Sigmoid colon (tissue), 7 donors: ENCODE data around the gene HAND1. TPM values are rescaled to one million over a fixed set of nuclear protein-coding genes. Genes with fewer than 3 reads are reported as not detected.

Experiments used
- DNase-seq: peaks from one replicate; pipeline ENCODE4 v3.0.0-alpha.2; 2019
- H3K27ac ChIP-seq, 4 donors: fragments of 200-600 bp; sonication (generic); one replicate each; pipeline ENCODE4 v1.5.1; 2016 to 2019; ENCODE audit warnings: mild to moderate bottlenecking in 1 of 4
- H3K27me3 ChIP-seq, 3 donors: fragments of 200-600 bp; sonication (generic); one replicate each; pipeline ENCODE4 v1.5.1; 2019; ENCODE audit warnings: mild to moderate bottlenecking in 1 of 3
- H3K36me3 ChIP-seq, 4 donors: fragments of 200-600 bp; sonication (generic); one replicate each; pipeline ENCODE4 v1.5.1; 2016 to 2019
- H3K4me1 ChIP-seq, 4 donors: fragments of 200-600 bp; sonication (generic); one replicate each; pipeline ENCODE4 v1.5.1; 2017 to 2019
- H3K4me3 ChIP-seq, 4 donors: fragments of 200-600 bp; sonication (generic); one replicate each; pipeline ENCODE4 v1.5.1; 2017 to 2019; ENCODE audit warnings: mild to moderate bottlenecking in 2 of 4, moderate library complexity in 1 of 4
- H3K9me3 ChIP-seq, 4 donors: fragments of 200-600 bp in 3 of 4; sonication (generic) in 3 of 4; one replicate each; pipeline versions ENCODE4 v1.5.1 to v1.6.1; 2013 to 2019
- EP300 ChIP-seq, 4 donors: sonication (generic); formaldehyde crosslinking; IDR thresholded peaks; one replicate each; pipeline ENCODE4 v1.6.1; 2017; ENCODE audit warnings: antibody characterized with exemption in 4 of 4
- POLR2A ChIP-seq, 2 donors: fragments of 450-650 bp; IDR thresholded peaks; one replicate each; pipeline ENCODE4 v1.6.1; 2016; ENCODE audit warnings: antibody characterized with exemption in 2 of 2, mild to moderate bottlenecking in 2 of 2, moderate library complexity in 2 of 2
- POLR2AphosphoS5 ChIP-seq, 4 donors: sonication (generic); formaldehyde crosslinking; IDR thresholded peaks; one replicate each; pipeline ENCODE4 v1.6.1; 2017; ENCODE audit warnings: antibody characterized with exemption in 4 of 4
- WGBS, 2 donors: extraction: QIAGEN DNeasy Blood & Tissue Kit; methylation state at CpG; one replicate each; pipeline ENCODE4 v1.1.7; 2013; 5-methylcytosine and 5-hydroxymethylcytosine counted together
- intact Hi-C: fragments of 100-400 bp; cut with DNase I; formaldehyde crosslinking; loops from one replicate; pipeline ENCODE4 v1.15.1; 2023
- polyA plus RNA-seq, 3 donors: library from polyadenylated mRNA; stranded (reverse); fragments of 200-250 nt; gene quantifications; one replicate each; pipeline ENCODE4 v1.2.3, GENCODE V29; 2013
- total RNA-seq, 4 donors: library from RNA; depleted of rRNA; stranded (reverse); fragments of >200 nt; gene quantifications; one replicate each; pipeline ENCODE4 v1.1.0, GENCODE V29; 2016
- TF ChIP-seq, protein P1 (sequence below), 4 experiments: fragments of 450-650 bp in 3 of 4; fragments of 200-600 bp in 1 of 4; IDR thresholded peaks; one replicate each; pipeline ENCODE4 v1.5.1; 2016 to 2019; ENCODE audit warnings: antibody characterized with exemption in 4 of 4, mild to moderate bottlenecking in 3 of 4, moderate library complexity in 2 of 4
- donor health status: healthy with polysubstance abuse.
- donor health status: Bipolar disorder and iron deficiency.
- donor health status: healthy.

The HAND1 gene
- total and polyA plus RNA-seq, 7 donors: 2.4 to 69.2 (median 46.0) TPM; not detected in 1

GRCh38 chr5:154523709-154524108, 45.7 kb upstream of the HAND1 start:
- Histone ChIP-seq H3K27me3 (no peaks in the 10 kb centered on the region), H3K9me3 (no peaks in the 10 kb centered on the region), H3K36me3 (no peaks in the 10 kb centered on the region), H3K27ac (peak overlapping the region in 3 of 4 donors; percentile 60 to 78 (median 75)), H3K4me3 (no peak overlapping the region), H3K4me1 (peaks cover 0 to 48% (median 30%) of the 10 kb centered on the region in 4 donors)
- intact Hi-C loops: no loop called here
- TF ChIP-seq POLR2AphosphoS5 (IDR thresholded peaks at IDR 0.05): no peak
- TF ChIP-seq, protein P1, sequence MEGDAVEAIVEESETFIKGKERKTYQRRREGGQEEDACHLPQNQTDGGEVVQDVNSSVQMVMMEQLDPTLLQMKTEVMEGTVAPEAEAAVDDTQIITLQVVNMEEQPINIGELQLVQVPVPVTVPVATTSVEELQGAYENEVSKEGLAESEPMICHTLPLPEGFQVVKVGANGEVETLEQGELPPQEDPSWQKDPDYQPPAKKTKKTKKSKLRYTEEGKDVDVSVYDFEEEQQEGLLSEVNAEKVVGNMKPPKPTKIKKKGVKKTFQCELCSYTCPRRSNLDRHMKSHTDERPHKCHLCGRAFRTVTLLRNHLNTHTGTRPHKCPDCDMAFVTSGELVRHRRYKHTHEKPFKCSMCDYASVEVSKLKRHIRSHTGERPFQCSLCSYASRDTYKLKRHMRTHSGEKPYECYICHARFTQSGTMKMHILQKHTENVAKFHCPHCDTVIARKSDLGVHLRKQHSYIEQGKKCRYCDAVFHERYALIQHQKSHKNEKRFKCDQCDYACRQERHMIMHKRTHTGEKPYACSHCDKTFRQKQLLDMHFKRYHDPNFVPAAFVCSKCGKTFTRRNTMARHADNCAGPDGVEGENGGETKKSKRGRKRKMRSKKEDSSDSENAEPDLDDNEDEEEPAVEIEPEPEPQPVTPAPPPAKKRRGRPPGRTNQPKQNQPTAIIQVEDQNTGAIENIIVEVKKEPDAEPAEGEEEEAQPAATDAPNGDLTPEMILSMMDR (IDR thresholded peaks at IDR 0.05): no peak
- TF ChIP-seq POLR2A (IDR thresholded peaks at IDR 0.05): no peak
- TF ChIP-seq EP300 (IDR thresholded peaks at IDR 0.05): no peak
- WGBS, 2 donors: 57 to 71% methylated on average over 3 of the region's 3 CpGs
- no peak for DNase-seq

DNA sequence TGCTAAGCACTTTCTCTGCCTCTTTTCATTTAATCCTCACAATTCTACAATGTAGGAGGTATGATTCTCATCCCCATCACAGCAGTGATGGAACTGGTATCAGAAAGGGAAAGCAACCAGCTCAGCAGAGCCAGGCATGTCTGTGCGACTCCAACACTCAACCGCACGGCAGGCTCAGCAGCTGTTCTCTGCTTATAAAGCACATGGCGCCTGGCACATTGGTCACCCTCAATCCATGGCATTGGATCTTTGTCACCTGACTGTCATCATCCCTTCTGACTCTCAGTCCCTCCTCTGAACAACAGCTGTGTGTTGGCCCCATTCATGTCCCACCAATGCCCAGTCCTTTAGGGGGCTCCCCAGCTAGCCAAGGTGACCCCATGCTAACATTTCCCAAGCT, 45.1 kb upstream of the HAND1 start:
- Histone ChIP-seq H3K27me3 (no peaks in the 10 kb centered on the region), H3K4me3 (no peak overlapping the region), H3K4me1 (peaks cover 0 to 53% (median 33%) of the 10 kb centered on the region in 4 donors), H3K9me3 (no peaks in the 10 kb centered on the region), H3K36me3 (no peaks in the 10 kb centered on the region), H3K27ac (peak overlapping the region in 3 of 4 donors; percentile 60 to 78 (median 75))
- no peak for DNase-seq
- 87 to 88% methylated on average over 4 of the region's 4 CpGs for WGBS, 2 donors
- intact Hi-C loops: no loop called here
- TF ChIP-seq POLR2A (IDR thresholded peaks at IDR 0.05) (no peak), POLR2AphosphoS5 (IDR thresholded peaks at IDR 0.05) (peak in 1 of 4 donors; percentile 6), EP300 (IDR thresholded peaks at IDR 0.05) (no peak)
- TF ChIP-seq, protein P1 (IDR thresholded peaks at IDR 0.05): no peak

GRCh38 chr5:154522284-154522683, 44.3 kb upstream of the HAND1 start:
- intact Hi-C loops: no loop called here
- TF ChIP-seq, protein P1 (IDR thresholded peaks at IDR 0.05): no peak
- TF ChIP-seq EP300 (IDR thresholded peaks at IDR 0.05) (no peak), POLR2A (IDR thresholded peaks at IDR 0.05) (no peak), POLR2AphosphoS5 (IDR thresholded peaks at IDR 0.05) (no peak)

GRCh38 chr5:154521756-154522155, 43.7 kb upstream of the HAND1 start:
- TF ChIP-seq EP300 (IDR thresholded peaks at IDR 0.05): no peak
- no peak for DNase-seq
- H3K4me3 ChIP-seq: no peak overlapping the region
- intact Hi-C loops: loop anchor here (2.0 kb wide), 2 partner anchors 53 to 87 kb away; no protein-coding TSS in a partner anchor
- H3K9me3 ChIP-seq: no peaks in the 10 kb centered on the region
- no peaks in the 10 kb centered on the region for H3K27me3 ChIP-seq
- no peaks in the 10 kb centered on the region for H3K36me3 ChIP-seq
- H3K4me1 ChIP-seq: peaks cover 0 to 55% (median 33%) of the 10 kb centered on the region in 4 donors
- no peak overlapping the region for H3K27ac ChIP-seq
- 68 to 69% methylated on average over 3 of the region's 3 CpGs for WGBS, 2 donors

More at GRCh38 chr5:154522284-154522683, 44.3 kb upstream of the HAND1 start:
- no peak overlapping the region for H3K27ac ChIP-seq
- H3K9me3 ChIP-seq: no peaks in the 10 kb centered on the region
- no peaks in the 10 kb centered on the region for H3K27me3 ChIP-seq
- DNase-seq: no peak
- no peaks in the 10 kb centered on the region for H3K36me3 ChIP-seq
- peaks cover 0 to 55% (median 33%) of the 10 kb centered on the region in 4 donors for H3K4me1 ChIP-seq
- H3K4me3 ChIP-seq: no peak overlapping the region
- 97 to 98% methylated on average over 3 of the region's 3 CpGs for WGBS, 2 donors

DNA sequence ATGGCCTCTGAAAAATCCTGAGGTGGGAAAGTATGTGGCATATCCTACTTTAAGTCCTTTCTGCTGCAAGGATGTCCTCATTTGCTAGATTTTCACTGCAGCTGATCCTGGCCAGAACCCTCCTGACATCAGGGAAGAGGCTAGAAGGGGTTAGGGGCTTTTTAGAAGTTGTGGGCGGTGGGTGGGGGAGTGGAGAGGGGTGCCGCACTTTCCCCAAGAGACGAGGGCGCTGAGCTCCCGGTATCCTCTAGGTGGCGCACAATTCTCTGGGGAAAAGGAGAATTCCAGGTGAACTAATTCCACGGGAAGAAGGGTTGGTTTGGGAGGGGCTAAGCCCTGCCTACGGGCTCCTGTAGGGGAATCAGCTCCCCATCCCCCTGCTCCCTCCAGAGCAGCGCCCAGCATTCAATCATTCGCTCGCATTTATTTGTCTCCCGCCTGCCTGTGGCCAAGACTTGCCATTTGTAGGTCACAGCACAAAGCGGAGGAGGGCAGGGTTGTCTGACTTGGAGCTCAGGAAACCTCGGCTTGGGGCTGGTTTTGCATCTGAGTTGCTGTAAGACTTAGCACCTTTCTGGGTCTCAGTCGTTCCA, 42.9 kb upstream of the HAND1 start:
- H3K4me1 ChIP-seq: peaks cover 0 to 55% (median 33%) of the 10 kb centered on the region in 4 donors
- H3K9me3 ChIP-seq: no peaks in the 10 kb centered on the region
- H3K4me3 ChIP-seq: no peak overlapping the region
- H3K27me3 ChIP-seq: no peaks in the 10 kb centered on the region
- DNase-seq: no peak
- no peaks in the 10 kb centered on the region for H3K36me3 ChIP-seq
- H3K27ac ChIP-seq: no peak overlapping the region
- 7 to 9% methylated on average over 15 of the region's 15 CpGs for WGBS, 2 donors
- intact Hi-C loops: loop anchor here (2.0 kb wide), 2 partner anchors 52 to 88 kb away; no protein-coding TSS in a partner anchor
- TF ChIP-seq, protein P1 (IDR thresholded peaks at IDR 0.05): peak; percentile 30 to 79 (median 62)
- no peak for TF ChIP-seq POLR2A (IDR thresholded peaks at IDR 0.05)
- TF ChIP-seq EP300 (IDR thresholded peaks at IDR 0.05): no peak
